ENCODE measurements around the gene PABPC1L.

PABPC1L gene

DNA sequence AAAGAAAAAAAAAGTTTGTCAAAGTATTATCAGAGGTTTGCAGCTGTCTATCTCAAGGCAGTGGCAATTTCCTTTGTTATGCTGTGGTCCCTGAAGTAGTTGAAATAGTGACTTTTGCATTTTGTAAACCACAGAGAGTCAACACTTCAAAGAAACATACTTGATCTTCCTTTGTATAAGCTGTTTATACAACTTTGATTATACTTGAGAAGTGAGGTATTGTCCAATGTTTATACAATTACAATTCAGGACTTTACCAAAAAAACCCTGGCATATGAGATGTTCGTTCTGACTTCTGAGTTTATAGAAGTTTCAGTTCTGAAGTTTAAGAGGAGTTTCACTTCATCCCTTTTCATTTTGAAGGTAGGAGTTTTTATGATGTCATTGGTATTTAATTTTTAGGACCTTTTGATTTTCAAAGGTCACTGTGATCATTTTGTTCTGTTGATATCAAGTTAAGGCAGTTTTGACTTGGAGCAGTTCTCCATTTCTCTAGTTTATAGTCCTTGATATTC lies 60.4 kb downstream of the PABPC1L start:
- no peak for DNase-seq

DNA sequence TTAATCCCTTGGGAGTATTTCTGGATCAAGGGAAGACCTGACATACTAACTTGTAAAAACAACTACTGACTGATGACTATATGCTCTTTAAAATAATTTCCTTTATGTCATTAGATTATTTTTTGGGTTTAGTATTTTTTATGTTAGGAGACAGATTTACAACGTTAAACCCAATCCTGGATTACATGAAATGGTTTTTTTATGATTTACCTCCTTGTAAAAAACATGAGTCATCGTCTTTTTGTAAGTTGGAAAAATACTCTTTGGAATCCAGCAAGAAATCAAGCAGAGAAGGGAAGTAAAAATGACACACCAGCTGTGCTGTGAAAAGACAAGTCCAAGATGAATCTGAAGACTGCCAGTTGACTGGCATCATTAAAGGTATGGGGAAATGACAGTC lies 63.2 kb downstream of the PABPC1L start:
- DNase-seq = no peak

GRCh38 chr20:44976698-44977097 lies 66.8 kb downstream of the PABPC1L start:
- no peak for DNase-seq

GRCh38 chr20:44979090-44979621 lies 69.3 kb downstream of the PABPC1L start:
- peak; percentile 91 to 95 for DNase-seq

DNA sequence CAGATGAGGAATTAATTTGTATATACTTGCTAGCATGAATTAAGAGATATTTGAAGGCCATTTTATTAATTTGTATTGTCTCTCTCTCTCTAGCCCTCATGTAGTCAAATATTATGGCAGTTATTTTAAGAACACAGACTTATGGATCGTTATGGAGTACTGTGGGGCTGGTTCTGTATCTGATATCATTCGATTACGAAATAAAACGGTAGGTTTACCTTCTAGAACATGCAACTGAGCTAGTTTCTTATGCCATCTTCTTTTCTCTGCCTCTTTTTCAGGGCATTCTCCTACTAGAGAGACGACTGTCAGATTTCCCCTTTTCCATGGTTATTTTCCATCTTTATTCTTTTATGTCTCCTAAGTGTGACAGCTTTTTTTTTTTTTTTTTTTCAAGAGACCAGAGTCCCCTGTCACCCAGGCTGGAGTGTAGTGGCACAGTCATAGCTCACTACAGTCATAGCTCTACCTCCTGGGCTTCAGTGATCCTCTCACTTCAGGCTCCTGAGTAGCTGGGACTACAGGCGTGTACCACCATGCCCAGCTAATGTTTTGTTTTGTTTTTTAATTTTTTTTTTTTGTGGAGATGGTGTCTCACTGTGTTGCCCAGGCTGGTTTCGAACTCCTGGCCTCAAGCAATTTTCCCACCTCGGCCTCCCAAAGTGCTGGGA lies 72.0 kb downstream of the PABPC1L start:
- DNase-seq = no peak

DNA sequence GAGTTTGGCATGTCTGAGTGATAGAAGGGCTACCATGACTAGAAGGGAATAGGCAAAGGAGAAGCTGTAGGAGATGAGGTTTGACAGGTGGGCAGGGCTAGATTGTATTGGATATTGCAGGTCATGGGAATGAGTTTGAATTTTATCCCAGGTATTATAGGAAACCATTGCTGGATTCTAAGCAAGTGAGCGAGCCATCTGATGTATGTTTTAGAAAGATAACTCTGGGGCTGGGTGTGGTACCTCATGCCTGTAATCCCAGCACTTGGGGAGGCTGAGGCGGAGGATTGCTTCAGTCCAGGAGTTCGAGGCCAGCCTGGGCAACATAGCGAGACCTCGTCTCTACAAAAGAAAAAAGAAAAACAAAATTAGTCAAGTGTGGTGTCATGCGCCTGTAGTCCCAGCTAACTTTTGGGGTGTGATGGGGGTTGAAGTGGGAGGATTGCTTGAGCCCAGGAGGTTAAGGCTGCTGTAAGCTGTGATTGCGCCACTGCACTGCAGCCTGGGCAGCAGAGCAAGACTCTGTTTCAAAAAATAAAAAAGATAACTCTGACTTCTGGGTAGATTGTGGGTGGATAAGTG lies 73.3 kb downstream of the PABPC1L start:
- no peak for DNase-seq

DNA sequence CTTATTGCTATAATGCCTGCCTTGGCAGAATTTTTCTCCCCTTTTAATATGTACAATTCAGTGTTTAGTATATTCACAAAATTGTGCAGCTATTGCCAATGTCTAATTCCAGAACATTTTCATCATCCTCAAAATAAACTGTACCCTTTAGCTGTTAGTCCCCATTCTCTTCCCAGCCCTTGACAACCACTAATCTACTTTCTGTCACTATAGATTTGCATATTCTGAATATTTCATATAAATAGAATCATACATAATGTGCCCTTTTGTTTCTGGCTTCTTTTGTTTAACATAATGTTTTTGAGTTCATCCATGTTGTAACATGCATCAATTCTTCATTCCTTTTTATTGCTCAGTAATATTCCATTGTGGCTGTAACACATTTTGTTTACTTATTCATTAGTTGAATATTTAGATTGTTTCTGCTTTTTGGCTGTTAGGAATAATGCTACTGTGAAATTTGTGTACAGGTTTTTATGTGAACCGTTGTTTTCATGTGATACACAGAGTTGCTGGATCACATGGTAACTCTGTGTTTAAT lies 78.8 kb downstream of the PABPC1L start:
- DNase-seq = no peak
